Subcutaneous adipose tissue (tissue), 4 donors: ENCODE data around the gene SEC24B. TPM values are rescaled to one million over a fixed set of nuclear protein-coding genes. Genes with fewer than 3 reads are reported as not detected.

Source experiments
- total RNA-seq, 4 donors: library from RNA; depleted of rRNA; stranded (reverse); fragments of >200 nt; gene quantifications; one replicate each; pipeline ENCODE4 v1.1.0, GENCODE V29; 2016
- TF ChIP-seq, protein P1 (sequence below): fragments of 450-650 bp; IDR thresholded peaks from one replicate; pipeline ENCODE4 v1.5.1; 2016; ENCODE audit warnings: low read depth, mild to moderate bottlenecking, control low read depth, antibody characterized with exemption, moderate library complexity

The SEC24B gene
- total RNA-seq, 4 donors from 2014 or later, result 36.9 to 50.9 (median 44.0) TPM

DNA sequence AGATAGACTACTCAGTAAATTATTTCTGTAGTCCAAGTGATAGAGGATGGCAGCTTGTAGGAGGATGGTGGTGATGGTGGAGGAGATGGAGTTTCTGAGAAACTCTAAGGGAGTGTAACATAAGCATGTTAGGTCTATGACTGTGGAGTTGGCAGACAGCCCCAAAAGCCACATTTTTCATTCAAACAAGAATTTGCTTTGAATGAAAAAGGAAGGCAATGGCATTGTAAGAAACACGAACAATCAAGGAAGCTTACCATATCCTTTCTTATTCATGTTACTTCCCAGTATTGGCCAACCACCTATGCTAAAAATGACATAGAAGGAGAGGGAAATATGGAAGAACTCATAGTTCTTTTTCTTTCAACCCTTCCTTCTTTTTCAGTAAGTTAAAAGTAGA is 18.7 kb upstream of the SEC24B start:
- TF ChIP-seq, protein P1, sequence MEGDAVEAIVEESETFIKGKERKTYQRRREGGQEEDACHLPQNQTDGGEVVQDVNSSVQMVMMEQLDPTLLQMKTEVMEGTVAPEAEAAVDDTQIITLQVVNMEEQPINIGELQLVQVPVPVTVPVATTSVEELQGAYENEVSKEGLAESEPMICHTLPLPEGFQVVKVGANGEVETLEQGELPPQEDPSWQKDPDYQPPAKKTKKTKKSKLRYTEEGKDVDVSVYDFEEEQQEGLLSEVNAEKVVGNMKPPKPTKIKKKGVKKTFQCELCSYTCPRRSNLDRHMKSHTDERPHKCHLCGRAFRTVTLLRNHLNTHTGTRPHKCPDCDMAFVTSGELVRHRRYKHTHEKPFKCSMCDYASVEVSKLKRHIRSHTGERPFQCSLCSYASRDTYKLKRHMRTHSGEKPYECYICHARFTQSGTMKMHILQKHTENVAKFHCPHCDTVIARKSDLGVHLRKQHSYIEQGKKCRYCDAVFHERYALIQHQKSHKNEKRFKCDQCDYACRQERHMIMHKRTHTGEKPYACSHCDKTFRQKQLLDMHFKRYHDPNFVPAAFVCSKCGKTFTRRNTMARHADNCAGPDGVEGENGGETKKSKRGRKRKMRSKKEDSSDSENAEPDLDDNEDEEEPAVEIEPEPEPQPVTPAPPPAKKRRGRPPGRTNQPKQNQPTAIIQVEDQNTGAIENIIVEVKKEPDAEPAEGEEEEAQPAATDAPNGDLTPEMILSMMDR, result no peak

DNA sequence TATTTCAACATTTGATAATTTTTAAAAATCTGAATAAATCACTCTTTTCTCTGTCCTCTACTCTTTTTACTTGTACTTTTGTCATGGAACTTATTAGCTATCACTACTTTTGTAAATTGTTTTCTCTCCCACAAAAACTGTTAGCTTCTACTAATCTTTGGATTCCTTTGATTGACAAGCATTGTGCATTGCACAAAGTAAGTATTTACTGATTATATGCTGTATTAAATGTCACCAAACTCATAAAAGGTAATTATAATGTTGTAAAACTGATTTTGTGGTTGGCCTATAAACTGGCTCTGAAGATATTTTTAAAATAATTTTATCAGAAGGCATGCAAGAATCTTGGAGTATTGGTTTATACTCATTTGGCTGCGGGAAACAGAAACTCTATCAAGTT is 15.0 kb upstream of the SEC24B start:
- TF ChIP-seq, protein P1, result no peak

DNA sequence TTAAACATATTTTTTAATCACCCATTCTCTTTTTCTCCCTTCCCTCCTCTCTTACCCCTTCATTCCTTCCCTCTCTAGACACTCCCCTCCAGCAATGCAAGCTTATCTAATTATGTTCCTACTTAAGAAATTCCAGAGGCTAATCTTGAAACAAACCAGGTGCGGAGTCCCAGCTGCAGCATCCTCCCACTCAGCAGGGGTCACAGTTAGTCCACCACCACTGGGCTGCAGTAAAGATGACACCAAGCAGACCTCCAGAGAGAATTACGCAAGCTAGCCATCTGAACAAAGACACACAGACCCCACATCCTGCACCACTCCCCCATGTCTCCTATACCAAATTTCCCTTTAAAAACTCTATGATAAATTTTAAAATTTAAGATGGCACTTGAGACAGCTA is 13.9 kb upstream of the SEC24B start:
- TF ChIP-seq, protein P1, result no peak

DNA sequence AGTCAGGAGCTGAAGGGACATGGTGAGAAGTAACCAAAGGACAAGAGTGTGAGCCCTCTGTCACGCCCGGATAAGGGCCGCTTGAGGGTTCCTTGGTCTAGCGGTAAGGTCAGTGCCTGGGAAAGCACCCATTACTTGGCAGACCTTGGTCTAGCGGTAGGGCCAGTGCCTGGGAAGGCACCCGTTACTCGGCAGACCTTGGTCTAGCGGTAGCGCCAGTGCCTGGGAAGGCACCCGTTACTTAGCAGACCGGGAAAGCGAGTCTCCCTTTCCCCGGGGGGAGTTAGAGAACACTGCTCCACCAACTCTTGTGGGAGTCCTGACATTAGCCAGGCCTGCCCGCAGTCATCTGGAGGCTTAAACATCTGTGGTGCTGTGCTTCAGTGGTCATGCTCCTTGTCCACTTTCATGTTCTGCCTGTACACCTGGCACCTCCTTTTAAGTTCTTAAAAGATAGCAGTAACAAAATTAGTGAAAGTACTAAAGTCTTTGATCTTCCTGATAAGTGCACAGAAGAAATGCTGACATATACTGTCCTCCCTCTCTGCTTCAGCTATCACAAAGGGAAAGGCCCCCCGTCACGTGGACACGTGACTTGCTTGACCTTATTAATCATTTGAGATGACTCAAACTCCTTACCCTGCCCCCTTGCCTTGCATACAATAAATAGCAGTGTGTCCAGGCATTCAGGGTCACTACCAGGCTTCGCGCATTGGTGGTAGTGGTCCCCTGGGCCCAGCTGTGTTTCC is 9.3 kb upstream of the SEC24B start:
- TF ChIP-seq, protein P1, result no peak

DNA sequence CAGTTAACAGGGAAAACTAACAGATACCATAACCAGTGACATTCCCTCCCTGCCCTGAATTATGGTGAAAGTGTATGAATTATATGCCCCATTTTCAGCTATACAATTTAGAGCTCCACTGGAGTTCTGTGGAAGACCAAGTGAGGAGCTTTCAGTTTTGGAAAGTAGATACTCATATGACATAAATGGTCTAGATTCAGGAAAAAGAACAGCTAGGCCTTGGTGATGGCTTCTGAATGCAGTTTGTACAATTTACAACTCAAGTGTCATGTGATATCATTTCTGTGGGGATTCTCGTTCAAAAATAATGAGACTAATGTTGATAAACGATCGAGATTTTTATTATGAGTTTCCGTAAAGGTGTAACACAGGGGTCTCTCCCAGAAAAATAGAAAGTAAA is 8.2 kb upstream of the SEC24B start:
- TF ChIP-seq, protein P1, result no peak

DNA sequence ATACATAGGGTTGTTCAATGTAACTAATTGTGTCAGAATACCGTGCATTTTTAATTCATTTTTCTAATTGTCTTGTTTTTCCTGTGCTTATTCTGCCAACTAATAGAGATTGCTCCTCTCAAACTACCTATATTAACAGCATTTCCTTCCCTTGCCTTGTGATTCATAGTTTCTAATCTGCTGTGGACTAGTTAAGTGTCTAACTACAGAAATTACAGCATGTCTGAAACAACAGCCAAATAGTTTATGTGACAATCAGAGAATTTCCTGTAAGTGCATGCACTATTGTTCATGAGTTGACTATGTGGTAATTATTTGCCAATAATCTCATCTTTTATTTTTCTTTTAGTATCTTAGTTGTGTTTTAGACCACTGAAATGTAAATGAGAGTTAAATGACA is 4.1 kb upstream of the SEC24B start:
- TF ChIP-seq, protein P1, result no peak

DNA sequence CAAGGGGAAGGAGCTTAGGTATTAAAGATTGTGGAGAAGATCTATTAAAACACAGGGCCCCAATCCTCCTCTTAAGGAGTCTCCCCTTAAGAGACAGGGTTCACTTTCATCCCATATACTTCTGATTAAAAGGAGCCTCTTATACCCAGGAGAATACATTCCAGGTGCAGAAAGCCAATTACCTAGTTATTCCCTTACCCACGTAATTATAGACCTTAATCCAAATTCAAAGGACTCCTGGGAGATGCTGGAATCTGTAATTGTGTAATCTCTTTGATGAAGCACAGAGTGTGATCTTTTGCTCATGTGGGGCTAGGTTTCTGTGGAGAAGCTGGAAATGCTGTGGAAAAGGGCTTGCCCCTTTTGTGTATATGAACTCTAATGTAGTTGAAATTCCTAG is 1.4 kb upstream of the SEC24B start:
- TF ChIP-seq, protein P1, result no peak
